Subcutaneous abdominal adipose tissue (tissue), 5 donors: ENCODE results near the gene HUWE1.
"Not testable (repeated sequence)": the region's sequence is repeated elsewhere in the genome, so short reads cannot be mapped to it uniquely, and the experiment has no call there.

Experiments
- H3K27ac ChIP-seq: one replicate; pipeline ENCODE4 v1.7.0; 2013; ENCODE audit warnings: low read depth, mild to moderate bottlenecking, inconsistent platforms, low read length, moderate library complexity
- H3K27me3 ChIP-seq, 5 donors: one replicate each; pipeline ENCODE4 v1.7.0; 2013; ENCODE audit warnings: low read length in 5 of 5, inconsistent platforms in 1 of 5; ENCODE audit not compliant: control insufficient read depth in 5 of 5, insufficient read depth in 4 of 5
- H3K36me3 ChIP-seq, 5 donors: one replicate each; pipeline ENCODE4 v1.7.0; 2013; ENCODE audit warnings: low read length in 5 of 5; ENCODE audit not compliant: control insufficient read depth in 5 of 5, insufficient read depth in 5 of 5
- H3K4me1 ChIP-seq, 5 donors: one replicate each; pipeline ENCODE4 v1.7.0; 2013; ENCODE audit warnings: low read length in 5 of 5, mild to moderate bottlenecking in 3 of 5, moderate library complexity in 1 of 5; ENCODE audit not compliant: control insufficient read depth in 5 of 5, insufficient read depth in 5 of 5
- H3K4me3 ChIP-seq, 5 donors: one replicate each; pipeline ENCODE4 v1.7.0; 2013; ENCODE audit warnings: low read length in 5 of 5, low read depth in 1 of 5
- H3K9ac ChIP-seq, 5 donors: one replicate each; pipeline ENCODE4 v1.7.0; 2013; ENCODE audit warnings: low read length in 5 of 5, mild to moderate bottlenecking in 4 of 5, moderate library complexity in 3 of 5
- H3K9me3 ChIP-seq, 5 donors: one replicate each; pipeline ENCODE4 v1.7.0; 2013; ENCODE audit warnings: low read length in 5 of 5; ENCODE audit not compliant: control insufficient read depth in 5 of 5
- donor health status: healthy.
- donor health status: healthy.
- donor health status: healthy.
- donor health status: healthy.
- donor health status: healthy.

Gene HUWE1, protein sequence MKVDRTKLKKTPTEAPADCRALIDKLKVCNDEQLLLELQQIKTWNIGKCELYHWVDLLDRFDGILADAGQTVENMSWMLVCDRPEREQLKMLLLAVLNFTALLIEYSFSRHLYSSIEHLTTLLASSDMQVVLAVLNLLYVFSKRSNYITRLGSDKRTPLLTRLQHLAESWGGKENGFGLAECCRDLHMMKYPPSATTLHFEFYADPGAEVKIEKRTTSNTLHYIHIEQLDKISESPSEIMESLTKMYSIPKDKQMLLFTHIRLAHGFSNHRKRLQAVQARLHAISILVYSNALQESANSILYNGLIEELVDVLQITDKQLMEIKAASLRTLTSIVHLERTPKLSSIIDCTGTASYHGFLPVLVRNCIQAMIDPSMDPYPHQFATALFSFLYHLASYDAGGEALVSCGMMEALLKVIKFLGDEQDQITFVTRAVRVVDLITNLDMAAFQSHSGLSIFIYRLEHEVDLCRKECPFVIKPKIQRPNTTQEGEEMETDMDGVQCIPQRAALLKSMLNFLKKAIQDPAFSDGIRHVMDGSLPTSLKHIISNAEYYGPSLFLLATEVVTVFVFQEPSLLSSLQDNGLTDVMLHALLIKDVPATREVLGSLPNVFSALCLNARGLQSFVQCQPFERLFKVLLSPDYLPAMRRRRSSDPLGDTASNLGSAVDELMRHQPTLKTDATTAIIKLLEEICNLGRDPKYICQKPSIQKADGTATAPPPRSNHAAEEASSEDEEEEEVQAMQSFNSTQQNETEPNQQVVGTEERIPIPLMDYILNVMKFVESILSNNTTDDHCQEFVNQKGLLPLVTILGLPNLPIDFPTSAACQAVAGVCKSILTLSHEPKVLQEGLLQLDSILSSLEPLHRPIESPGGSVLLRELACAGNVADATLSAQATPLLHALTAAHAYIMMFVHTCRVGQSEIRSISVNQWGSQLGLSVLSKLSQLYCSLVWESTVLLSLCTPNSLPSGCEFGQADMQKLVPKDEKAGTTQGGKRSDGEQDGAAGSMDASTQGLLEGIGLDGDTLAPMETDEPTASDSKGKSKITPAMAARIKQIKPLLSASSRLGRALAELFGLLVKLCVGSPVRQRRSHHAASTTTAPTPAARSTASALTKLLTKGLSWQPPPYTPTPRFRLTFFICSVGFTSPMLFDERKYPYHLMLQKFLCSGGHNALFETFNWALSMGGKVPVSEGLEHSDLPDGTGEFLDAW (N-terminal part only)

DNA sequence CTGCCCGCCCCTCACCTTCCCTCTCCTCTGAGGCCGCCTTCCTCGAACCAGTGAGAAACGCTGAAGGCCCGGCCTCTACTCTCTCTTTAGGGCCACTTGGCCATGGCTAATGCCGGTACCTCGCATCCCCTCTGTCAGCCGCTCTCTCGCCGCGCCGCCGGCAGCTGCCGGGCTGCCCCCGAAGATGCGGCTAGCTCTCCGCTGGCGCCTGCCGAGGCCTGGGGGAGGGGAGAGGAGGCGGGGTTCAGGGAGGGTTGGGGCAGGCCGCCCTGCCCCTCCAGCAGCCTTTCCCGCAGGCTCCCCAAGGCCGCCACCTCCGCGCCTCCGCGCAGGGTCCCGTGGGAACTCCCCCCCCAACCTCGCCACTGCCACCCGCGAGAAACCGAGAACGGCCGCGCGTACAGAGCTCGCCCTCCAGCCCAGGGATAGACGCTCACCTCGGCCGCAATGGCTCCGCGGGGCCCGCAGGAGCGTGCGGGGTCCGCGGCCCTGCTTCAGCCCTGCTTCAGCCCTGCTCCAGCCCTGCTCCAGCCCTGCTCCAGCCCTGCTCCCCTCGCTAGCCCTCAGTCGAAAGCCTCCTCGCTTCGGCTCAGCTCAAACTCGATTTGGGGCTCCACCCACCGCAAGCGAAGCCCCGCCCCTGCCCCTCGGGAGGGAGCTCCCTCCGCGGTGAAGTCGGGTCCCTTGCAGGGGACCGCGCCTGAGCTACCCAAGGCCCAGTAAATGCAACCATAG, at the start of gene HUWE1:
Gene HUWE1 (minus strand): TSS at position 569 of the 735 bp plus-strand sequence. CDS start 32,612 bp downstream, outside the sequence.
- peaks cover 0 to 3% (median 0%) of the 10 kb centered on the region in 5 donors for H3K36me3 ChIP-seq
- H3K27ac ChIP-seq: peak within 1 kb of the TSS; percentile 74
- H3K9ac ChIP-seq: peak within 1 kb of the TSS; percentile 35 to 79 (median 79)
- peaks cover 0 to 3% (median 0%) of the 10 kb centered on the region in 5 donors for H3K9me3 ChIP-seq
- H3K4me3 ChIP-seq: peak within 1 kb of the TSS; percentile 68 to 79 (median 75)
- H3K27me3 ChIP-seq: peaks cover 0 to 4% (median 0%) of the 10 kb centered on the region in 5 donors
- H3K4me1 ChIP-seq: peaks cover 7 to 29% (median 20%) of the 10 kb centered on the region in 5 donors

DNA sequence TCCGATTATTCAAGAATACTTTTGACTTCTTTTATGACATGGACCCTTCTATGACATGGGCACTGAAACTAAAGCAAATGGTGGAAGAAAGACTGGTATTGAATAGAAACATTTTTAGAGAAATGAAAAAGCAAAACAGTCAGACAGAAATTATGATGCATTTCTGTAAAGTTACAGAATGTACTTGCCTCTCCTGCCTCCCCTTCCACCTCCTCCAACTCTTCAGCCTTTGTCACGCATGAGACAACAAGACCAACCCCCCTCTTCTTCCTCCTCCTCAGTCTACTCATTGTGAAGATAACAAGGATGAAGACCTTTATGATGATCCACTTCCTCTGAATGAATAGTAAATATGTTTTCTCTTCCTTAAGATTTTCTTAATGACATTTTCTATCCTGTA, 46.3 kb upstream of the HUWE1 start:
- Histone ChIP-seq H3K9me3 (no peaks in the 10 kb centered on the region), H3K9ac (no peak overlapping the region), H3K4me3 (no peak overlapping the region), H3K27ac (no peak overlapping the region), H3K4me1 (no peaks in the 10 kb centered on the region), H3K27me3 (peaks cover 0 to 13% (median 3%) of the 10 kb centered on the region in 5 donors), H3K36me3 (no peaks in the 10 kb centered on the region)

DNA sequence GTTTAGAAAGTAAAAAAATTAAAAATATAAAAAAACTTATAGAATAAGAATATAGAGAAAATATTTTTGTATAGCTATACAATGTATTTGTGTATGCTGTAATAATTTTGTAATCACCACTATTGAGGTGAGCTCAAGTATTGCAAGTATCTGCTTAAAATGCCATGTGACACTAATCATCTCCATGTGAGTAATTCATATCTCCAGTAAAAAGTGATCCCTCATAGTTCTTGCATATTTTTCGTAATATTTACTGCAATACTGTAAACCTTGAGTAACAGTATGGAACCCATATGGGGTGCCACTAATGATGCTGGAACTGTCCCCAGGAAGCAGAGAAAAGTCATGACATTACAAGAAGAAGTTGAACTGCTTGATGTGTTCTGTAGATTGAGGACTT, 43.2 kb upstream of the HUWE1 start:
- no peaks in the 10 kb centered on the region for H3K36me3 ChIP-seq
- H3K9ac ChIP-seq: no peak overlapping the region

DNA sequence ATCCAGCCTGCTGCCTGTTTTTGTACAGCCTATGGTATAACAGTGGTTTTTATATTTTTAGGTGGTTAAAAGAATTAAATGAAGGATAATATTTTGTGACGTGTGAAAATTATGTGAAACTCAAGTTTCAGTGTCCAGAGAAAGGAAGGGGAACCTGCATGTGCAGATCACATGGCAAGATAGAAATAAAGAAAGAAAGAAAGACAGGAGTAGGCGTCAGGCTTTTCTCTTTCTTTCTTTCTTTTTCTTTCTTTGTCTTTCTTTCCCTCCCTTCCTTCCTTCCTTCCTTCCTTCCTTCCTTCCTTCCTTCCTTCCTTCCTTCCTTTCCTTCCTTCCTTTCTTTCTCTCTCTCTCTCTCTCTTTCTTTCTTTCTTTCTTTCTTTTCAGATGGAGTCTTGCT, 42.0 kb upstream of the HUWE1 start:
- H3K4me3 ChIP-seq: no peak overlapping the region
- H3K9ac ChIP-seq: no peak overlapping the region
- no peaks in the 10 kb centered on the region for H3K36me3 ChIP-seq

More for the DNA sequence above, 43.2 kb upstream of the HUWE1 start:
- H3K27me3 ChIP-seq: peaks cover 0 to 8% (median 3%) of the 10 kb centered on the region in 5 donors
- no peaks in the 10 kb centered on the region for H3K4me1 ChIP-seq
- no peak overlapping the region for H3K4me3 ChIP-seq
- H3K9me3 ChIP-seq: no peaks in the 10 kb centered on the region
- H3K27ac ChIP-seq: no peak overlapping the region

DNA sequence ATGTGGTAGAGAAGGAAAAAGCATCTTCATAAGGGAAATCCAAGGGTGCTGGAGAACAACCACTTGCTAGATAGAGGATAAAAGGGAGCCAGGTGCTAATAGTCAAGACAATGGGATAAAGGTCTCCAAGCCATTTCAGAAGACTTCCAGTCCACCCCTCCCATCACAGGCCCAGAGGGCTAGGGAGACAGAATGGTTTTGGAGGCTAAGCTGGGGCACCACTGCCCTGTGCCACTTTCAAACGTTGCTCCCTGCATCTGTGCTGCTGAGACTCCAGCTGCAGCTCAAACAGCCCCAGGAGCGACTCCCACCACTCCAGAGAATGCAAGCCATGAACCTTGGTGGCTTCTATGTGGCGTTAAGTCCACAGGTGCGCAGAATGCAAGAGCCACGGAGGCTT, 38.4 kb upstream of the HUWE1 start:
- Histone ChIP-seq H3K4me1 (no peaks in the 10 kb centered on the region), H3K27me3 (peaks cover 0 to 4% (median 2%) of the 10 kb centered on the region in 5 donors), H3K9ac (no peak overlapping the region)

More for the DNA sequence above, 42.0 kb upstream of the HUWE1 start:
- Histone ChIP-seq H3K4me1 (no peaks in the 10 kb centered on the region), H3K9me3 (no peaks in the 10 kb centered on the region), H3K27me3 (peaks cover 0 to 4% (median 3%) of the 10 kb centered on the region in 5 donors), H3K27ac (no peak overlapping the region)

DNA sequence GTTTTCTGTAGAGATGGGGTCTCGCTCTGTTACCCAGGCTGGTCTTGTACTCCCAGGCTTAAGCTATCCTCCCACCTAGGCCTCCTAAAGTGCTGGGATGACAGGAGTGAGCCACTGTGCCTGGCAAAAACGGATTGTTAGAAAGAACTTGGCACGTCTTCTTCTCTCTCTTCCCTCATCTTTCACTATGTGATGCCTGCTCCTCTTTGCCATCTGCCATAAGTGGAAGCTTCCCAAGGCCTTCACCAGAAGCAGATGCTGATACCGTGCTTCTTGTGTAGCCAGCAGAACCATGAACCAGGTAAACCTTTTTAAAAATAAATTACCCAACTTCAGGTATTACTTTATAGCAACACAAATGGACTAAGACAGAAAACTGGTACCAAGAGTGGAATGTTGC, 36.9 kb upstream of the HUWE1 start:
- no peaks in the 10 kb centered on the region for H3K4me1 ChIP-seq
- no peak overlapping the region for H3K4me3 ChIP-seq
- no peaks in the 10 kb centered on the region for H3K36me3 ChIP-seq
- no peak overlapping the region for H3K9ac ChIP-seq
- no peak overlapping the region for H3K27ac ChIP-seq
- peaks cover 0 to 4% (median 2%) of the 10 kb centered on the region in 5 donors for H3K27me3 ChIP-seq
- H3K9me3 ChIP-seq: no peaks in the 10 kb centered on the region

More for the DNA sequence above, 38.4 kb upstream of the HUWE1 start:
- Histone ChIP-seq H3K4me3 (no peak overlapping the region), H3K9me3 (no peaks in the 10 kb centered on the region), H3K36me3 (no peaks in the 10 kb centered on the region), H3K27ac (no peak overlapping the region)

DNA sequence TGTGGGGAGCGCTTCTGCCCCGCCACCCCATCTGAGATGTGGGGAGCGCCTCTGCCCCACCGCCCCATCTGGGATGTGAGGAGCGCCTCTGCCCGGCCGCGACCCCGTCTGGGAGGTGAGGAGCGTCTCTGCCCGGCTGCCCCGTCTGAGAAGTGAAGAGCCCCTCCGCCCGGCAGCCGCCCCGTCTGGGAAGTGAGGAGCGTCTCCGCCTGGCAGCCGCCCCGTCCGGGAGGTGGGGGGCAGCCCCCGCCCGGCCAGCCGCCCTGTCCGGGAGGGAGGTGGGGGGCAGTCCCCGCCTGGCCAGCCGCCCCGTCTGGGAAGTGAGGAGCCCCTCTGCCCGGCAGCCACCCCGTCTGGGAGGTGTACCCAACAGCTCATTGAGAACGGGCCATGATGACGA, 35.1 kb upstream of the HUWE1 start:
- not testable (repeated sequence) for H3K36me3 ChIP-seq, H3K27ac ChIP-seq, H3K9me3 ChIP-seq, H3K9ac ChIP-seq, H3K4me1 ChIP-seq, H3K4me3 ChIP-seq, H3K27me3 ChIP-seq

DNA sequence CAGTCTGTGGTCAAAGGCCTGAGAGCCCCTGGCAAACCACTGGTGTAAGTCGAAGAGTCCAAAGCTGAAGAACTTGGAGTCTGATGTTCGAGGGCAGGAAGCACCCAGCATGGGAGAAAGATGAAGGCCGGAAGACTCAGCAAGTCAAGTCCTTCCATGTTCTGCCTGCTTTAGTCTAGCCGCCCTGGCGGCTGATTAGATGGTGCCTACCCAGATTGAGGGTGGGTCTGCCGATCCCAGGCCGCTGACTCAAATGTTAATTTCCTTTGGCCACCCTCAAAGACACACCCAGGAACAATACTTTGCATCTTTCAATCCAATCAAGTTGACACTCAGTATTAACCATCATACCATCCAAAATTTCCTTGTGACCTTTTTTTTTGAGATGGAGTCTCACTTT, 33.1 kb upstream of the HUWE1 start:
- not testable (repeated sequence) for H3K27ac ChIP-seq, H3K27me3 ChIP-seq, H3K4me3 ChIP-seq, H3K9ac ChIP-seq, H3K4me1 ChIP-seq, H3K36me3 ChIP-seq, H3K9me3 ChIP-seq

DNA sequence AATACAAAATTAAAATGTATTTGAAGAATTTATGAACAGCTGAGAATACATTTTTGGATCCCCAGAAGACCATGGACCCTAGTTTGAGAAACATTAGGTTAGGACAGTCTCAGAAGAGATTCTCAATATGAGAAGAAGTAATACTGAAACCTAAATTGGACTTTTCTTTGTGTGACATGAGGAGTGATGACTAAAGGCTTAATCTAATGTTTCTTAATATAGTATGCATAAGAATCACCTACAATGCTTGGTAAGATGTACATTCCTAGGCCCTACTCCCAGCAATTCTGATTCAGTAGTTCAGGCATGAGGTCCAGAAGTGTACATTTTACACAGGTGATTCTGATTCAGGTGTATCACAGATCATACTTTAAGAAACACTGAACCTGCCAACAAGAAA, 31.6 kb upstream of the HUWE1 start:
- no peak overlapping the region for H3K27ac ChIP-seq
- H3K27me3 ChIP-seq: peaks cover 0 to 13% (median 8%) of the 10 kb centered on the region in 5 donors

More for the DNA sequence above, 31.6 kb upstream of the HUWE1 start:
- H3K4me1 ChIP-seq: peaks cover 0 to 3% (median 0%) of the 10 kb centered on the region in 5 donors
- H3K9ac ChIP-seq: no peak overlapping the region
- no peaks in the 10 kb centered on the region for H3K9me3 ChIP-seq
- no peak overlapping the region for H3K4me3 ChIP-seq
- no peaks in the 10 kb centered on the region for H3K36me3 ChIP-seq
